Fibroblast of lung (primary cell): Measurements from ENCODE around the gene ABCB7.

ENCODE experiments used
- EZH2 ChIP-seq: IDR thresholded peaks from 2 replicates; pipeline ENCODE4 v1.5.1; 2012; ENCODE audit warnings: low read length, control low read depth, mild to moderate bottlenecking; ENCODE audit errors: missing control alignments
- TF ChIP-seq, protein P1 (sequence below), 2 donors: IDR thresholded peaks in 1 of 2; conservative IDR thresholded peaks in 1 of 2; 1 replicate in 1 of 2; 2 replicates in 1 of 2; pipeline ENCODE4 v1.5.1; 2011 to 2012; ENCODE audit warnings: low read length in 2 of 2, control low read depth in 1 of 2, inconsistent platforms in 1 of 2, low read depth in 1 of 2, mild to moderate bottlenecking in 1 of 2

- TF ChIP-seq, protein P1, sequence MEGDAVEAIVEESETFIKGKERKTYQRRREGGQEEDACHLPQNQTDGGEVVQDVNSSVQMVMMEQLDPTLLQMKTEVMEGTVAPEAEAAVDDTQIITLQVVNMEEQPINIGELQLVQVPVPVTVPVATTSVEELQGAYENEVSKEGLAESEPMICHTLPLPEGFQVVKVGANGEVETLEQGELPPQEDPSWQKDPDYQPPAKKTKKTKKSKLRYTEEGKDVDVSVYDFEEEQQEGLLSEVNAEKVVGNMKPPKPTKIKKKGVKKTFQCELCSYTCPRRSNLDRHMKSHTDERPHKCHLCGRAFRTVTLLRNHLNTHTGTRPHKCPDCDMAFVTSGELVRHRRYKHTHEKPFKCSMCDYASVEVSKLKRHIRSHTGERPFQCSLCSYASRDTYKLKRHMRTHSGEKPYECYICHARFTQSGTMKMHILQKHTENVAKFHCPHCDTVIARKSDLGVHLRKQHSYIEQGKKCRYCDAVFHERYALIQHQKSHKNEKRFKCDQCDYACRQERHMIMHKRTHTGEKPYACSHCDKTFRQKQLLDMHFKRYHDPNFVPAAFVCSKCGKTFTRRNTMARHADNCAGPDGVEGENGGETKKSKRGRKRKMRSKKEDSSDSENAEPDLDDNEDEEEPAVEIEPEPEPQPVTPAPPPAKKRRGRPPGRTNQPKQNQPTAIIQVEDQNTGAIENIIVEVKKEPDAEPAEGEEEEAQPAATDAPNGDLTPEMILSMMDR (conservative IDR thresholded peaks at IDR 0.05 in 1 of 2, IDR thresholded peaks at IDR 0.05 in 1 of 2; ENCODE audit: low read depth in 1 of 2, low read length in 2 of 2): no peak
- no peak for TF ChIP-seq EZH2
Measured at GRCh38 chrX:75045369-75045768, 110.7 kb downstream of the ABCB7 start.
